Peyer's patch (tissue), 4 donors: ENCODE measurements around the gene TAS2R43.
"Not testable (repeated sequence)": the region's sequence is repeated elsewhere in the genome, so short reads cannot be mapped to it uniquely, and the experiment has no call there.

Source experiments
- CTCF ChIP-seq, 6 experiments: fragments of 450-650 bp in 4 of 6; fragments of 200-600 bp in 2 of 6; sonication (generic) in 1 of 6; IDR thresholded peaks; one replicate each; pipeline ENCODE4 v1.5.1; 2017 to 2019; ENCODE audit warnings: antibody characterized with exemption in 6 of 6, mild to moderate bottlenecking in 3 of 6, moderate library complexity in 1 of 6
- POLR2A ChIP-seq, 2 donors: fragments of 450-650 bp; IDR thresholded peaks; one replicate each; pipeline ENCODE4 v1.5.1; 2017; ENCODE audit warnings: antibody characterized with exemption in 2 of 2, mild to moderate bottlenecking in 2 of 2, moderate library complexity in 2 of 2

- TF ChIP-seq CTCF, POLR2A (IDR thresholded peaks at IDR 0.05): not testable (repeated sequence)
These were observed 22.0 kb upstream of the TAS2R43 start for GRCh38 chr12:11114130-11114529.
